NT2/D1 (cell line): ENCODE measurements around the gene PSIP1.

Experiments used
- DNase-seq: peaks from one replicate; pipeline ENCODE4 v3.0.0-alpha.2; 2011; ENCODE audit warnings: low read depth, low spot score
- H3K27me3 ChIP-seq: 2 replicates; pipeline ENCODE4 v1.6.0; 2011; ENCODE audit warnings: mild to moderate bottlenecking; ENCODE audit not compliant: insufficient read length, insufficient read depth
- H3K36me3 ChIP-seq: 2 replicates; pipeline ENCODE4 v1.6.1; 2011; ENCODE audit warnings: mild to moderate bottlenecking, low read length, mixed read lengths; ENCODE audit not compliant: insufficient read depth, insufficient read length
- H3K4me1 ChIP-seq: 2 replicates; pipeline ENCODE4 v1.5.1; 2011; ENCODE audit not compliant: insufficient read depth, insufficient read length
- H3K4me3 ChIP-seq: 2 replicates; pipeline ENCODE4 v1.5.1; 2011; ENCODE audit warnings: low read depth; ENCODE audit not compliant: insufficient read length
- H3K9ac ChIP-seq: 2 replicates; pipeline ENCODE4 v1.6.0; 2011; ENCODE audit warnings: low read depth; ENCODE audit not compliant: insufficient read length
- H3K9me3 ChIP-seq: 2 replicates; pipeline ENCODE4 v1.5.1; 2011; ENCODE audit warnings: mild to moderate bottlenecking, low read length; ENCODE audit not compliant: insufficient read depth
- SUZ12 ChIP-seq: IDR thresholded peaks from 2 replicates; pipeline ENCODE4 v1.6.1; 2011; ENCODE audit not compliant: insufficient read length, insufficient read depth; ENCODE audit errors: extremely low read depth
- YY1 ChIP-seq: IDR thresholded peaks from 2 replicates; pipeline ENCODE4 v1.6.1; 2011; ENCODE audit not compliant: insufficient read length, insufficient read depth
- ZNF274 ChIP-seq: IDR thresholded peaks from 2 replicates; pipeline ENCODE4 v1.6.1; 2011; ENCODE audit warnings: mild to moderate bottlenecking, low read depth, low read length

Gene PSIP1

GRCh38 chr9:15482146-15482545, 28.6 kb downstream of the PSIP1 start:
- no peak overlapping the region for H3K9ac ChIP-seq
- no peaks in the 10 kb centered on the region for H3K9me3 ChIP-seq
- no peak for DNase-seq
- H3K4me1 ChIP-seq, result no peaks in the 10 kb centered on the region
- peaks cover 62% of the 10 kb centered on the region for H3K36me3 ChIP-seq
- no peaks in the 10 kb centered on the region for H3K27me3 ChIP-seq
- H3K4me3 ChIP-seq, result no peak overlapping the region
- TF ChIP-seq ZNF274, result no peak
- no peak for TF ChIP-seq SUZ12
- no peak for TF ChIP-seq YY1

- no peak overlapping the region for H3K4me3 ChIP-seq
- H3K9ac ChIP-seq, result no peak overlapping the region
- peaks cover 58% of the 10 kb centered on the region for H3K36me3 ChIP-seq
- H3K4me1 ChIP-seq, result no peaks in the 10 kb centered on the region
- no peaks in the 10 kb centered on the region for H3K27me3 ChIP-seq
- H3K9me3 ChIP-seq, result no peaks in the 10 kb centered on the region
- no peak for TF ChIP-seq ZNF274
- TF ChIP-seq YY1, result no peak
- DNase-seq, result no peak
Measured at GRCh38 chr9:15480028-15480427, 30.7 kb downstream of the PSIP1 start.

- DNase-seq, result no peak
- Histone ChIP-seq H3K9me3 (no peaks in the 10 kb centered on the region), H3K4me3 (no peak overlapping the region), H3K36me3 (peaks cover 62% of the 10 kb centered on the region), H3K27me3 (no peaks in the 10 kb centered on the region), H3K4me1 (no peaks in the 10 kb centered on the region), H3K9ac (no peak overlapping the region)
- TF ChIP-seq ZNF274 (no peak), SUZ12 (no peak), YY1 (no peak)
Measured at GRCh38 chr9:15475923-15476536, 34.7 kb downstream of the PSIP1 start.

GRCh38 chr9:15469862-15470261, 40.9 kb downstream of the PSIP1 start:
- H3K9ac ChIP-seq, result no peak overlapping the region
- H3K36me3 ChIP-seq, result peaks cover 81% of the 10 kb centered on the region
- no peaks in the 10 kb centered on the region for H3K4me1 ChIP-seq
- DNase-seq, result no peak
- H3K27me3 ChIP-seq, result no peaks in the 10 kb centered on the region
- no peaks in the 10 kb centered on the region for H3K9me3 ChIP-seq
- H3K4me3 ChIP-seq, result no peak overlapping the region
- TF ChIP-seq YY1 (no peak), ZNF274 (no peak), SUZ12 (no peak)

GRCh38 chr9:15469406-15469805, 41.4 kb downstream of the PSIP1 start:
- Histone ChIP-seq H3K9ac (no peak overlapping the region), H3K4me3 (no peak overlapping the region), H3K4me1 (no peaks in the 10 kb centered on the region), H3K36me3 (peaks cover 81% of the 10 kb centered on the region), H3K9me3 (no peaks in the 10 kb centered on the region), H3K27me3 (no peaks in the 10 kb centered on the region)
- DNase-seq, result no peak
- no peak for TF ChIP-seq YY1
- no peak for TF ChIP-seq SUZ12
- no peak for TF ChIP-seq ZNF274

GRCh38 chr9:15468145-15468544, 42.6 kb downstream of the PSIP1 start:
- no peak for TF ChIP-seq ZNF274
- TF ChIP-seq YY1, result no peak
- no peak for TF ChIP-seq SUZ12
- Histone ChIP-seq H3K36me3 (peaks cover 83% of the 10 kb centered on the region), H3K4me1 (no peaks in the 10 kb centered on the region), H3K9me3 (no peaks in the 10 kb centered on the region), H3K27me3 (no peaks in the 10 kb centered on the region), H3K4me3 (no peak overlapping the region), H3K9ac (no peak overlapping the region)
- no peak for DNase-seq

GRCh38 chr9:15461601-15462000, 49.2 kb downstream of the PSIP1 start:
- H3K9ac ChIP-seq, result no peak overlapping the region
- no peak for DNase-seq
- H3K4me3 ChIP-seq, result no peak overlapping the region
- no peaks in the 10 kb centered on the region for H3K4me1 ChIP-seq
- H3K36me3 ChIP-seq, result peaks cover 87% of the 10 kb centered on the region
- TF ChIP-seq SUZ12, result no peak
- no peak for TF ChIP-seq YY1
- TF ChIP-seq ZNF274, result no peak
- H3K9me3 ChIP-seq, result no peaks in the 10 kb centered on the region
- H3K27me3 ChIP-seq, result no peaks in the 10 kb centered on the region
